Brain microvascular endothelial cell (primary cell): ENCODE results near the gene GTF3C1.

Experiments
- DNase-seq: peaks from one replicate; pipeline ENCODE4 v3.0.0-alpha.2; 2020
- H3K27ac ChIP-seq: fragments of 250-450 bp; sonication (Bioruptor Pico); 2 replicates; pipeline ENCODE4 v1.5.1; 2020; ENCODE audit warnings: mild to moderate bottlenecking, moderate library complexity
- H3K27me3 ChIP-seq: fragments of 250-450 bp; sonication (Bioruptor Pico); replicated peaks from 2 replicates; pipeline ENCODE4 v1.5.1; 2020; ENCODE audit warnings: mild to moderate bottlenecking
- H3K36me3 ChIP-seq: fragments of 250-450 bp; sonication (Bioruptor Pico); replicated peaks from 2 replicates; pipeline ENCODE4 v1.5.1; 2020; ENCODE audit warnings: mild to moderate bottlenecking
- H3K4me3 ChIP-seq: 2 replicates; pipeline ENCODE4 v1.5.1; 2011; ENCODE audit warnings: low read depth, mild to moderate bottlenecking, control low read depth, low read length, moderate library complexity
- CTCF ChIP-seq: IDR thresholded peaks from 2 replicates; pipeline ENCODE4 v1.5.1; 2011; ENCODE audit warnings: low read depth, mild to moderate bottlenecking, moderate library complexity, low read length, control low read depth, inconsistent platforms; ENCODE audit errors: missing control alignments
- in situ Hi-C: cut with HindIII; loops from 2 replicates; pipeline ENCODE4 v1.10.0; 2017; ENCODE audit warnings: low sequenced_read_pairs, low pct_ligation_motif_present

GTF3C1 gene

GRCh38 chr16:27472091-27473020 is 77.4 kb downstream of the GTF3C1 start:
- H3K27me3 ChIP-seq = no peaks in the 10 kb centered on the region
- in situ Hi-C loops = no loop called here
- no peak for TF ChIP-seq CTCF
- no peak overlapping the region for H3K4me3 ChIP-seq
- H3K36me3 ChIP-seq = peaks cover 65% of the 10 kb centered on the region
- no peak for DNase-seq
- H3K27ac ChIP-seq = peak overlapping the region; percentile 30

GRCh38 chr16:27471661-27472060 is 78.1 kb downstream of the GTF3C1 start:
- no peak for TF ChIP-seq CTCF
- Histone ChIP-seq H3K27ac (no peak overlapping the region), H3K27me3 (no peaks in the 10 kb centered on the region), H3K36me3 (peaks cover 66% of the 10 kb centered on the region), H3K4me3 (no peak overlapping the region)
- in situ Hi-C loops = no loop called here
- DNase-seq = no peak

DNA sequence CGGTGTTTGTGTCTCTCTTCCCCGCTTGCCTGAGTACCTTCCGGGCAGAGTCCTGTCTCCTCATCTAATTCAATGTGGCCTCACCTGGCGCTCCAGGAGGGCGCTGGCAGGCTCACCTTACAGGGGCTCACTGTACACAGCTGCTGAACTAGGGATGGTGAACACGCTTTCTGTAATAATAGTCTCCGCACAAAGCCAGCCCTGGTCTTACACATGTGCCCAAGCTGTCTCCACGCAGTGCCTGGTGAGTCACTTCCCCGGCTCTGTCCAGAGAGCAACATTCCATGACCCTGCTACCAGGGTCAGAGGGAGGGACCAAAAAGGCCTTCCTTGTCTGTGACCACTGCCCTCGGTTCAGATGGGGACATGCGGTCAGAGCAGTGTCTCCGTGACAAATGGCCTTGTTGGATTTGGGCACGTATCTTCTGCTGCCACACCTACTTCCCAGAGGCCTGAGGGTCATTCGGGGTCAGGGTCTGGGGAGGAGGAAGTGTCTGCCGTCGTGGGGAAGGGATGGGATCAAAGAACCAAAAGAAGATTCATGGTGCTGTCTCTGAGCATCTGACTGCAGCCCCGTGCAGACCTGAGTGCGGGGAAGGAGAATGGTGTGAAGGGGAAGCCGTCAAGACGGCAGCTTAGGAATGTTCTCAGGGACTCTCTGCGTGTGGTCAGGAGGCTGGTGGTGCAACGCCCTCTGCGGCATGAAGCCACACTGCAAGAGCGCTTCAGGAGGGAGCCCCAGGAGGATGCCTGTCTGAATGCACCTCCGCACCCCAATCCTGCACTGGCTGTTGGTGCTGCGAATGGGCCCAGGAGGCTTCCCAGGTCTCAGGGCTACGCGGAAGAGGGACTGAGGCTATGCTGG is 78.9 kb downstream of the GTF3C1 start:
- in situ Hi-C loops = no loop called here
- Histone ChIP-seq H3K27me3 (no peaks in the 10 kb centered on the region), H3K4me3 (no peak overlapping the region), H3K36me3 (peaks cover 68% of the 10 kb centered on the region), H3K27ac (peak overlapping the region; percentile 67)
- peak; percentile 78 for DNase-seq
- peak; percentile 53 for TF ChIP-seq CTCF

- DNase-seq = no peak
- no peak for TF ChIP-seq CTCF
- peaks cover 80% of the 10 kb centered on the region for H3K36me3 ChIP-seq
- in situ Hi-C loops = no loop called here
- H3K4me3 ChIP-seq = no peak overlapping the region
- H3K27me3 ChIP-seq = no peaks in the 10 kb centered on the region
- H3K27ac ChIP-seq = no peak overlapping the region
Observed at GRCh38 chr16:27468941-27469531, 80.7 kb downstream of the GTF3C1 start.

DNA sequence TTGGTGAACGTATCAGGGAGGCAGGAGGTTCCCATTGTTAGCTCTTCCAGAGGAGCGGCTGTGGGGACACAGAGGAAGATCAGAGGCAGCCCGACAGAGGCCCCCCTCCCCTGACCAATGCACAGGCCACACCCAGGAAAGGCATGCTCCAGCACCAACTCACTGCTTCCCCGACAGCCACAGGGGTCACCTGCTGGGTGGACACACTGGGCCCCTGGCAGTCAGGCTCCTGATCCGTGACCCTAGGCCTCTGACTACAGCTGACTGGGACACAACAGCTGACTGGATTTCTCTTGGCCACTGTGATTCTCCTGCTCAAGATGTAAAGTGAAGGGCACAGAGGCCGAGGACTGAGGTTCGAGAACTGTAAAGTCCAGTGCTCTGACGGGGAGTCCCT is 84.2 kb downstream of the GTF3C1 start:
- no peak overlapping the region for H3K4me3 ChIP-seq
- in situ Hi-C loops = no loop called here
- DNase-seq = no peak
- H3K36me3 ChIP-seq = peaks cover 88% of the 10 kb centered on the region
- H3K27me3 ChIP-seq = no peaks in the 10 kb centered on the region
- no peak overlapping the region for H3K27ac ChIP-seq
- no peak for TF ChIP-seq CTCF
